H1 (cell line): Measurements from ENCODE around the gene FMNL2. TPM values are rescaled to one million over a fixed set of nuclear protein-coding genes. Genes with fewer than 3 reads are reported as not detected.

Source experiments
- CREB1 ChIP-seq: IDR thresholded peaks from 2 replicates; pipeline ENCODE4 v1.6.1; 2012; ENCODE audit warnings: inconsistent platforms
- polyA plus RNA-seq, 7 experiments: library from polyadenylated mRNA; depleted of rRNA in 3 of 7; stranded (reverse) in 5 of 7; unstranded in 2 of 7; fragments of >200 nt in 5 of 7; fragments of 200-250 nt in 2 of 7; gene quantifications; 1 replicate in 5 of 7; 2 replicates in 1 of 7; 4 replicates in 1 of 7; pipeline versions ENCODE4 v1.2.1 to v1.2.3, GENCODE V29; 2011 to 2013; ENCODE audit warnings: missing spikeins in 2 of 7, mixed read lengths in 2 of 7
- total RNA-seq: library from RNA; stranded (reverse); fragmentation: NEBNext Ultra II Directional; extraction: Animal tissue kit (Norgen Biotek cat#: 25700); gene quantifications from 2 replicates; pipeline ENCODE4 v1.2.1, GENCODE V29; 2021

Gene FMNL2
- total and polyA plus RNA-seq, 2 of the 8 experiments (the other 6 are each of a cell fraction or from before 2014, with no cell fraction given) = 15.5 to 45.1 TPM

DNA sequence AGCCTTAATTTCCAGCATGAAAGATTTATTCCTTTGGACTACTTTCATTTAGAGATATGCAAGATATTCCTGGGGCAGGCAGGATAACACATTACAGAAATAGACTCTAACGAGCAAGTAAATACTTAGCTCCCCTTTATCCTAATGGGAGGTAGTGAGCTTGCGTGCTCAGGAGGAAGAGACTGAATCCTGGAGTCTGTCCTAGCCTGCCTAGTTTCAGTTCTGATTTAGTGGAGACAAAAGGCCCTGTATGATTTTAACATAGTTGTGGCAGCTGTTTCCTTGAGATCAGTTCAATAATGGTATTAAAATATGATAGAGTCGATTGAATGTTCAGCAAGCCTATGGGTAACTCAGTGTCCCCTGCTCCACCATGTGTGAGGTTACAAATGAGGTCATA lies 109.5 kb downstream of the FMNL2 start (continued):
- TF ChIP-seq CREB1 = no peak
